HL-60 (cell line): ENCODE measurements around the gene DCAF17.

Source experiments
- GABPA ChIP-seq: IDR thresholded peaks from 2 replicates; pipeline ENCODE4 v1.6.1; 2012; ENCODE audit warnings: low read depth
- POLR2AphosphoS5 ChIP-seq: IDR thresholded peaks from 2 replicates; pipeline ENCODE4 v1.6.1; 2012; ENCODE audit warnings: low read depth
- REST ChIP-seq: IDR thresholded peaks from 2 replicates; pipeline ENCODE4 v1.6.1; 2012; ENCODE audit warnings: low read depth; ENCODE audit not compliant: insufficient replicate concordance
- TF ChIP-seq, protein P1 (sequence below): IDR thresholded peaks from one replicate; pipeline ENCODE4 v1.5.1; 2011; ENCODE audit warnings: low read length, control low read depth, inconsistent platforms; ENCODE audit not compliant: insufficient read depth

- TF ChIP-seq POLR2AphosphoS5 (no peak; the same call in 1 of the 2 replicates), REST (peak; percentile 54), GABPA (0 out of 2 replicates have a peak, but pooled peaks have one; percentile 17)
- TF ChIP-seq, protein P1, sequence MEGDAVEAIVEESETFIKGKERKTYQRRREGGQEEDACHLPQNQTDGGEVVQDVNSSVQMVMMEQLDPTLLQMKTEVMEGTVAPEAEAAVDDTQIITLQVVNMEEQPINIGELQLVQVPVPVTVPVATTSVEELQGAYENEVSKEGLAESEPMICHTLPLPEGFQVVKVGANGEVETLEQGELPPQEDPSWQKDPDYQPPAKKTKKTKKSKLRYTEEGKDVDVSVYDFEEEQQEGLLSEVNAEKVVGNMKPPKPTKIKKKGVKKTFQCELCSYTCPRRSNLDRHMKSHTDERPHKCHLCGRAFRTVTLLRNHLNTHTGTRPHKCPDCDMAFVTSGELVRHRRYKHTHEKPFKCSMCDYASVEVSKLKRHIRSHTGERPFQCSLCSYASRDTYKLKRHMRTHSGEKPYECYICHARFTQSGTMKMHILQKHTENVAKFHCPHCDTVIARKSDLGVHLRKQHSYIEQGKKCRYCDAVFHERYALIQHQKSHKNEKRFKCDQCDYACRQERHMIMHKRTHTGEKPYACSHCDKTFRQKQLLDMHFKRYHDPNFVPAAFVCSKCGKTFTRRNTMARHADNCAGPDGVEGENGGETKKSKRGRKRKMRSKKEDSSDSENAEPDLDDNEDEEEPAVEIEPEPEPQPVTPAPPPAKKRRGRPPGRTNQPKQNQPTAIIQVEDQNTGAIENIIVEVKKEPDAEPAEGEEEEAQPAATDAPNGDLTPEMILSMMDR: no peak
Measured at GRCh38 chr2:171523088-171524017, 89.3 kb downstream of the DCAF17 start.
